H9 (cell line): ENCODE measurements around the gene KLK7. TPM values are rescaled to one million over a fixed set of nuclear protein-coding genes. Genes with fewer than 3 reads are reported as not detected.

Experiments
- DNase-seq: peaks from one replicate; pipeline ENCODE4 v3.0.0-alpha.2; 2017
- H2AFZ ChIP-seq: one replicate; pipeline ENCODE4 v1.6.1; 2013; ENCODE audit warnings: mild to moderate bottlenecking, low read length, control low read depth, moderate library complexity
- H2AK5ac ChIP-seq: 2 replicates; pipeline ENCODE4 v1.6.1; 2013; ENCODE audit warnings: low read length, control low read depth, mixed read lengths; ENCODE audit not compliant: insufficient read length
- H2BK120ac ChIP-seq: one replicate; pipeline ENCODE4 v1.6.1; 2013; ENCODE audit warnings: low read depth, mild to moderate bottlenecking, low read length, control low read depth, inconsistent platforms; ENCODE audit not compliant: poor library complexity, severe bottlenecking
- H2BK12ac ChIP-seq: 2 replicates; pipeline ENCODE4 v1.6.1; 2013; ENCODE audit warnings: low read length, control low read depth, mixed read lengths, low read depth; ENCODE audit not compliant: insufficient read length
- H2BK15ac ChIP-seq: 2 replicates; pipeline ENCODE4 v1.6.1; 2013; ENCODE audit warnings: low read depth, low read length, control low read depth
- H2BK20ac ChIP-seq: one replicate; pipeline ENCODE4 v1.6.1; 2013; ENCODE audit warnings: low read depth, mild to moderate bottlenecking, low read length, control low read depth, inconsistent platforms; ENCODE audit not compliant: poor library complexity, severe bottlenecking
- H2BK5ac ChIP-seq: 2 replicates; pipeline ENCODE4 v1.6.1; 2013; ENCODE audit warnings: low read length, control low read depth, mixed read lengths; ENCODE audit not compliant: insufficient read length
- H3K14ac ChIP-seq: 2 replicates; pipeline ENCODE4 v1.6.1; 2013; ENCODE audit warnings: low read length, control low read depth; ENCODE audit not compliant: insufficient read depth
- H3K18ac ChIP-seq: 2 replicates; pipeline ENCODE4 v1.6.1; 2013; ENCODE audit warnings: low read depth, mild to moderate bottlenecking, mixed read lengths, low read length, control low read depth; ENCODE audit not compliant: insufficient read length
- H3K23ac ChIP-seq: 2 replicates; pipeline ENCODE4 v1.6.1; 2013; ENCODE audit warnings: low read length, control low read depth, mixed read lengths, low read depth; ENCODE audit not compliant: insufficient read length
- H3K23me2 ChIP-seq: 2 replicates; pipeline ENCODE4 v1.6.1; 2013; ENCODE audit warnings: low read depth, mild to moderate bottlenecking, mixed read lengths, low read length, control low read depth; ENCODE audit not compliant: insufficient read length, poor library complexity, severe bottlenecking
- H3K27ac ChIP-seq: 2 replicates; pipeline ENCODE4 v1.5.1; 2013; ENCODE audit warnings: low read length, control low read depth, mixed read lengths, low read depth; ENCODE audit not compliant: insufficient read length
- H3K27me3 ChIP-seq: 2 replicates; pipeline ENCODE4 v1.6.1; 2013; ENCODE audit warnings: low read length, control low read depth, inconsistent platforms; ENCODE audit not compliant: insufficient read depth
- H3K4ac ChIP-seq: 2 replicates; pipeline ENCODE4 v1.6.1; 2013; ENCODE audit warnings: low read depth, mild to moderate bottlenecking, control low read depth, inconsistent platforms, low read length, moderate library complexity
- H3K4me1 ChIP-seq: 2 replicates; pipeline ENCODE4 v1.6.1; 2013; ENCODE audit warnings: low read length, control low read depth, inconsistent platforms; ENCODE audit not compliant: insufficient read depth
- H3K4me2 ChIP-seq: 2 replicates; pipeline ENCODE4 v1.6.1; 2013; ENCODE audit warnings: low read length, control low read depth, mixed read lengths; ENCODE audit not compliant: insufficient read length, insufficient read depth
- H3K56ac ChIP-seq: 2 replicates; pipeline ENCODE4 v1.6.1; 2013; ENCODE audit warnings: low read depth, mild to moderate bottlenecking, mixed read lengths, low read length, control low read depth; ENCODE audit not compliant: insufficient read length
- H3K79me1 ChIP-seq: 2 replicates; pipeline ENCODE4 v1.6.1; 2013; ENCODE audit warnings: low read depth, mild to moderate bottlenecking, moderate library complexity, low read length, control low read depth, inconsistent platforms; ENCODE audit not compliant: insufficient read depth, poor library complexity, severe bottlenecking
- H3K79me2 ChIP-seq: 2 replicates; pipeline ENCODE4 v1.6.1; 2013; ENCODE audit warnings: low read length, control low read depth, inconsistent platforms; ENCODE audit not compliant: insufficient read depth
- H3K9ac ChIP-seq: 2 replicates; pipeline ENCODE4 v1.6.1; 2013; ENCODE audit warnings: low read length, control low read depth, mixed read lengths; ENCODE audit not compliant: insufficient read length; ENCODE audit errors: extremely low read depth
- H3K9me3 ChIP-seq: one replicate; pipeline ENCODE4 v1.6.1; 2013; ENCODE audit warnings: low read depth, low read length, inconsistent platforms; ENCODE audit not compliant: control insufficient read depth
- H3T11ph ChIP-seq: one replicate; pipeline ENCODE4 v1.6.1; 2013; ENCODE audit warnings: mild to moderate bottlenecking, low read length, control low read depth, inconsistent platforms
- H4K20me1 ChIP-seq: one replicate; pipeline ENCODE4 v1.6.1; 2013; ENCODE audit not compliant: control insufficient read depth, insufficient read length, insufficient read depth
- H4K5ac ChIP-seq: 2 replicates; pipeline ENCODE4 v1.6.1; 2013; ENCODE audit warnings: low read depth, mild to moderate bottlenecking, mixed read lengths, low read length, control low read depth; ENCODE audit not compliant: insufficient read length
- H4K8ac ChIP-seq: replicated peaks from 2 replicates; pipeline ENCODE4 v1.6.1; 2013; ENCODE audit warnings: low read length, control low read depth, mixed read lengths, low read depth; ENCODE audit not compliant: insufficient read length
- H4K91ac ChIP-seq: 2 replicates; pipeline ENCODE4 v1.6.1; 2013; ENCODE audit warnings: low read depth, mild to moderate bottlenecking, moderate library complexity, mixed read lengths, low read length, control low read depth; ENCODE audit not compliant: insufficient read length
- H3K27ac Mint-ChIP-seq, 3 experiments: 2 replicates in 2 of 3; 3 replicates in 1 of 3; pipeline ENCODE4 v1.8.0; 2020 to 2021; ENCODE audit warnings: mixed read lengths in 3 of 3, mild to moderate bottlenecking in 1 of 3, moderate library complexity in 1 of 3
- H3K27me3 Mint-ChIP-seq: 2 replicates; pipeline ENCODE4 v1.8.0; 2021; ENCODE audit warnings: low read depth, mild to moderate bottlenecking, moderate library complexity, mixed read lengths
- H3K36me3 Mint-ChIP-seq, 3 experiments: 2 replicates in 2 of 3; 3 replicates in 1 of 3; pipeline ENCODE4 v1.8.0; 2020 to 2021; ENCODE audit warnings: low read depth in 3 of 3, mixed read lengths in 3 of 3; ENCODE audit not compliant: insufficient read depth in 1 of 3
- H3K4me1 Mint-ChIP-seq, 2 experiments: 2 replicates each; pipeline ENCODE4 v1.8.0; 2020; ENCODE audit warnings: mixed read lengths in 2 of 2
- H3K4me3 Mint-ChIP-seq, 2 experiments: 2 replicates in 1 of 2; 3 replicates in 1 of 2; pipeline ENCODE4 v1.8.0; 2020 to 2021; ENCODE audit warnings: mild to moderate bottlenecking in 2 of 2, mixed read lengths in 2 of 2, moderate library complexity in 1 of 2
- H3K9me3 Mint-ChIP-seq, 2 experiments: 2 replicates in 1 of 2; 3 replicates in 1 of 2; pipeline ENCODE4 v1.8.0; 2020; ENCODE audit warnings: mild to moderate bottlenecking in 2 of 2, mixed read lengths in 2 of 2, moderate library complexity in 1 of 2
- WGBS: extraction: QIAGEN DNeasy Blood & Tissue Kit; methylation state at CpG from one replicate; pipeline ENCODE4 v1.1.7; 2013; ENCODE audit warnings: missing lambda C conversion rate, low lambda C conversion rate, mixed read lengths; ENCODE audit not compliant: insufficient read length; ENCODE audit errors: extremely low coverage; 5-methylcytosine and 5-hydroxymethylcytosine counted together
- total RNA-seq: library from RNA; stranded (reverse); gene quantifications from 2 replicates; pipeline ENCODE4 v1.2.1, GENCODE V29; 2021
- TF ChIP-seq, protein P1 (sequence below): fragments of 200-600 bp; sonication (generic); conservative IDR thresholded peaks from 3 replicates; pipeline ENCODE4 v1.8.0; 2021; ENCODE audit warnings: antibody characterized with exemption, mild to moderate bottlenecking

Gene KLK7
- total RNA-seq, 1 experiment from 2014 or later, result 0.52 TPM

DNA sequence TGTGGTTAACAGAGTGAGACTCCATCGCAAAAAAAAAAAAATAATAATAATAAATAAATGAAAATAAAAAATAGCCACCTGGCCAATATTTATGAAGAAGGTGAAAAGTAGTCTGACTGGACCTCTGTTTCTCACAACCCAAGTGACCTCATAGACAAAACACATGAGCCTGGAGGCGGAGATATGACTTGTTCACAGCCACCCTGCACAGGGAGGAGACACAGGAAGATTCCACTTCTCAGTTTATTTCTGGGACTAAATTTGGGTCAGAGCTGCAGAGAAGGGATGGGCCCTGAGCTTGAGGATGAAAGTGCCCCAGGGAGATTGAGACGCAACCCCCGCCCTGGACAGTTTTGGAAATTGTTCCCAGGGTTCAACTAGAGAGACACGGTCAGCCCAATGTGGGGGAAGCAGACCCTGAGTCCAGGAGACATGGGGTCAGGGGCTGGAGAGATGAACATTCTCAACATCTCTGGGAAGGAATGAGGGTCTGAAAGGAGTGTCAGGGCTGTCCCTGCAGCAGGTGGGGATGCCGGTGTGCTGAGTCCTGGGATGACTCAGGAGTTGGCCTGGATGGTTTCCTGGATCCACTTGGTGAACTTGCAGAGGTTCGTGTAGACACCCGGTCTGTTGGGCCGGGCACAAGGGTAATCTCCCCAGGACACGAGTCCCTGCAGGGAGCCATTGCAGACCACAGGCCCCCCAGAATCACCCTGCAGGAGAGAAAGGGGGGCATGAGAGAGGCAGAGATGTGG, 40.5 kb downstream of the KLK7 start:
- H2BK5ac ChIP-seq, result no peak overlapping the region
- no CpG with 5 or more reads among the region's 10 CpGs for WGBS
- no peak overlapping the region for H3T11ph ChIP-seq
- TF ChIP-seq, protein P1, sequence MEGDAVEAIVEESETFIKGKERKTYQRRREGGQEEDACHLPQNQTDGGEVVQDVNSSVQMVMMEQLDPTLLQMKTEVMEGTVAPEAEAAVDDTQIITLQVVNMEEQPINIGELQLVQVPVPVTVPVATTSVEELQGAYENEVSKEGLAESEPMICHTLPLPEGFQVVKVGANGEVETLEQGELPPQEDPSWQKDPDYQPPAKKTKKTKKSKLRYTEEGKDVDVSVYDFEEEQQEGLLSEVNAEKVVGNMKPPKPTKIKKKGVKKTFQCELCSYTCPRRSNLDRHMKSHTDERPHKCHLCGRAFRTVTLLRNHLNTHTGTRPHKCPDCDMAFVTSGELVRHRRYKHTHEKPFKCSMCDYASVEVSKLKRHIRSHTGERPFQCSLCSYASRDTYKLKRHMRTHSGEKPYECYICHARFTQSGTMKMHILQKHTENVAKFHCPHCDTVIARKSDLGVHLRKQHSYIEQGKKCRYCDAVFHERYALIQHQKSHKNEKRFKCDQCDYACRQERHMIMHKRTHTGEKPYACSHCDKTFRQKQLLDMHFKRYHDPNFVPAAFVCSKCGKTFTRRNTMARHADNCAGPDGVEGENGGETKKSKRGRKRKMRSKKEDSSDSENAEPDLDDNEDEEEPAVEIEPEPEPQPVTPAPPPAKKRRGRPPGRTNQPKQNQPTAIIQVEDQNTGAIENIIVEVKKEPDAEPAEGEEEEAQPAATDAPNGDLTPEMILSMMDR, result no peak
- no peak overlapping the region for H3K23ac ChIP-seq
- DNase-seq, result no peak
- H3K9me3 Mint-ChIP-seq, result peaks cover 0 to 5% of the 10 kb centered on the region in 2 experiments; a peak in 2 of 5 replicates
- no peak overlapping the region for H3K4ac ChIP-seq
- H3K36me3 Mint-ChIP-seq, result no peaks in the 10 kb centered on the region
- H2AFZ ChIP-seq, result no peak overlapping the region
- H3K4me2 ChIP-seq, result no peak overlapping the region
- H3K23me2 ChIP-seq, result no peaks in the 10 kb centered on the region
- H2BK15ac ChIP-seq, result no peak overlapping the region
- H3K79me1 ChIP-seq, result no peaks in the 10 kb centered on the region
- H3K4me3 Mint-ChIP-seq, result no peak overlapping the region
- H3K18ac ChIP-seq, result no peak overlapping the region
- H4K20me1 ChIP-seq, result no peaks in the 10 kb centered on the region
- H4K5ac ChIP-seq, result no peak overlapping the region
- no peak overlapping the region for H2BK120ac ChIP-seq
- no peak overlapping the region for H2BK12ac ChIP-seq
- no peak overlapping the region for H3K56ac ChIP-seq
- peaks cover 47% of the 10 kb centered on the region for H3K27me3 Mint-ChIP-seq
- no peaks in the 10 kb centered on the region for H3K27me3 ChIP-seq
- no peak overlapping the region for H3K27ac Mint-ChIP-seq
- no peaks in the 10 kb centered on the region for H3K9me3 ChIP-seq
- no peaks in the 10 kb centered on the region for H3K4me1 Mint-ChIP-seq
- H3K4me1 ChIP-seq, result no peaks in the 10 kb centered on the region
- no peak overlapping the region for H3K27ac ChIP-seq
- no peak overlapping the region for H3K9ac ChIP-seq
- H3K79me2 ChIP-seq, result no peaks in the 10 kb centered on the region
- no peak overlapping the region for H2BK20ac ChIP-seq
- H4K91ac ChIP-seq, result no peak overlapping the region
- no peak overlapping the region for H2AK5ac ChIP-seq
- no peak overlapping the region for H4K8ac ChIP-seq
- no peak overlapping the region for H3K14ac ChIP-seq
